Astrocyte of the cerebellum (primary cell): ENCODE measurements around the gene TBX10.
"Not testable (repeated sequence)": the region's sequence is repeated elsewhere in the genome, so short reads cannot be mapped to it uniquely, and the experiment has no call there.

Experiments used
- DNase-seq: peaks from one replicate; pipeline ENCODE4 v3.0.0-alpha.2; 2011; ENCODE audit warnings: low read depth
- H3K4me3 ChIP-seq: 2 replicates; pipeline ENCODE4 v1.5.1; 2011; ENCODE audit warnings: mild to moderate bottlenecking, low read depth, low read length, moderate library complexity
- CTCF ChIP-seq: IDR thresholded peaks from 2 replicates; pipeline ENCODE4 v1.5.1; 2012; ENCODE audit warnings: low read length, low read depth, moderate library complexity, mild to moderate bottlenecking; ENCODE audit errors: missing control alignments
- in situ Hi-C: cut with HindIII; loops from 2 replicates; pipeline ENCODE4 v1.10.0; 2017; ENCODE audit warnings: low sequenced_read_pairs

Gene TBX10

GRCh38 chr11:67639438-67639859 is at the start of gene TBX10:
Gene TBX10 (minus strand): TSS chr11:67639763. CDS start chr11:67639472, 291 bp downstream.
- no peak within 1 kb of the TSS for H3K4me3 ChIP-seq
- TF ChIP-seq CTCF = no peak
- DNase-seq = no peak
- in situ Hi-C loops = no loop called here

DNA sequence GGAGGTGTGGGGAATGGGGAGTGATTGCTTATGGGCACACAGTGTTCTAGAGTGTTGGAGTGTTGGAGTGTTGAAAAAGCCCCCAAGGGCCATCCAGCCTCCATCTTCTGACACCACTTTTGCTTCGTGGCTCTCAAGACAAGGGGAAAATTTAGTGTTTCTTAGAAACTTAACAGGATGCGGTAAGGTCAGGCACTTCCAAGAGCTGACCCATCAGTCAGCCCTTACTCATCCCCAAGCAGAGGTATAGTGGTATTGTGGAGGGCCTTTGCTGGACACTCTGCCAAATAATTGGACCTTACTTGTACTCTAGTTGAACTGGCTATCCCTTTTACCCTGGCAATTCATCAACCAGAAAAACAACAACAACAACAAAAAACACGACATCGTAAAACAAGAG is 49.6 kb upstream of the TBX10 start:
- DNase-seq = no peak
- no peak for TF ChIP-seq CTCF
- no peak overlapping the region for H3K4me3 ChIP-seq
- in situ Hi-C loops = no loop called here

DNA sequence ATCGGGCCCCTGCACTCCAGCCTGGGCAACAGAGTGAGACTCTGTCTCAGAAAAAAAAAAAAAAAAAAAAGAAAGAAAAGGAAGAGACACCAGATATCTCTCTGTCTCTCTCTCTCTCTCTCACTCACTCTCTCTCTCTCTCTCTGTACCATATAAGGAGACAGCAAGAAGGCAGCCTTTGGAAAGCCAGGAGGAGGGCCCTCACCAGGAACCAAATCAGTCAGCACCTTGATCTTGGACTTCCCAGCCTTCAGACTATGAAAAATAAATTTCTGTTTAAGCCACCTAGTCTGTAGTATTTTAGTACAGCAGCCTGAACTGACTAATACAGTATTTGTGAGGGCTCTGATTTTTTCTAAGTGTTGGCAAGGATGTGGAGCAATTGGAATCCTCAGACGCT is 48.4 kb upstream of the TBX10 start:
- DNase-seq = no peak
- in situ Hi-C loops = no loop called here
- no peak for TF ChIP-seq CTCF
- H3K4me3 ChIP-seq = no peak overlapping the region

DNA sequence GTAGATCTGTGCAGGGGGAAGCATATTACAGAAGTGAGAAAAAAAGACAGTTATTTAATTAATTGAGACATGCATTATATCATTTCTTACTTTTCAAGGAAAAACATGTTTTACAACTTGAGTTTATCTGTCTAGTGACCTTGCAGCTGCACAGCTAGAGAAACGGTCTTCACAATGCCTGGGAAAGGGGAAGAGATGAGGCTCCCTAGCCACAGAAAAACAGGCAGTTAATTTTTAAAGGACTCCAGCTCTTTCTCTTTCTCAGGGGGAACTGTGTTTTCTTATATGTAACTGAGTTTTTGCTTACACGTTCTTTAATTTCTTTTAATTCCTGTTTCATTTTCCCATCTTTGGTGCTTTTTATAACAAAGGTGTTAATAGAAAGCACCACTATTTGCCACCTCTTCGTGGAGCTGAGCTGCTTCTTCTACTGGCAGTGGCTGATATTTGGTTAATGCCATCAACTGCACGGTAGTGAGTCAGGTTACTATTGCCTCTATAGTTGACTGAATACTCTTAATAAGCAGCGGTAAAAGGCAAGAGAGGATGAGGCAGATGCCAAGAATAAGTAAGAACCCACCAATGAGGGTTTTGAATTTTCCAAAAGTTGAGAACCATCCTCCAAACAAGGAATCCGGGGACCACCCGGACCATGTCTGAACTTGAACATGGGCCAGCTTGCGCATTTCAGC is 46.2 kb upstream of the TBX10 start:
- in situ Hi-C loops, DNase-seq, H3K4me3 ChIP-seq: not testable (repeated sequence)

DNA sequence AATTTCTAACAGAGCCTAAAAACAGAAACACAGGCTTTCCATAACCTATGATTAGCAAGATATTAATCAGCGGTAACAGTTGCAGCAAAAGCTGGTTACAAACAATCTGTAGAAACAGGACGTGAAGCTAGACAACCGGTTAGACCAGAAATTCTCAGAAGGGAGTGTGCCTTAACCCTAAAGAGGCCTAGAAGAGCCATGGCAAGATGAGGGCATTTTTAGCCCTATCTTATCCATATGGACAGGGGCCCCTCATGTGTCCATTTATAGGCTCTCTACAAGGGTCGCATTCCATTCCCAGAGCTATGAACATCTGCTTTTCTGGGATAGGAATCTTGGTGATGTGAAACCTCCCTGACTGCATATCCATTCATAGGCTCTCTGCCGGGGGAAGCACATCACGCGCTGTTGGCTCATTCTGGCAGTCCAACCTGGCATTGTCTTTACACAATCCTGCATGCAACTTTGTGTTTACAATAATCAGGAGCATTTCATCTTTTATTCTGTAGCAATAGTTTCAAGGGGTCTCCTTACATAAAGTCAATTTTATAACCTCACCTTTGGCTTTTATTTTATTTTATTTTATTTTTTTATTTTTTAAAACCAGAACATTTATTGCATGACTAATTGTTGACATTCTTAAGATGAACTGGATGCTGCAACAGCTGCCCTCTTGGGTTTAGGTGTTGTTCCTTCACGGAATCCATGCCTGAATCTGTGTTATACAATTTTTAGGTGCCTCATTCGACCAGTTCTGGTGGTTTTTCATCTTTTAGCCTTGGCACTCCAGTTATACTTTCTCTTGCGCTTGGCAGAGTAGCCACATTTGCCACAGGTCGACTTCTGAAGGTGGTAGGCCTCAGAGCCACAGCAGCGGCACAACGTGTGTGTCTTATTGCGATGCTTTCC is 42.8 kb upstream of the TBX10 start:
- in situ Hi-C loops, H3K4me3 ChIP-seq, DNase-seq: not testable (repeated sequence)

- H3K4me3 ChIP-seq = no peak overlapping the region
- in situ Hi-C loops = no loop called here
- TF ChIP-seq CTCF = no peak
These were observed 41.3 kb upstream of the TBX10 start for GRCh38 chr11:67680696-67681470.

GRCh38 chr11:67675058-67675747 is 35.6 kb upstream of the TBX10 start:
- no peak for TF ChIP-seq CTCF
- H3K4me3 ChIP-seq = no peak overlapping the region
- in situ Hi-C loops = no loop called here
- DNase-seq = no peak

More at GRCh38 chr11:67680696-67681470, 41.3 kb upstream of the TBX10 start:
- no peak for DNase-seq
